HCT116 (cell line): ENCODE data around the gene DDX10. TPM values are rescaled to one million over a fixed set of nuclear protein-coding genes. Genes with fewer than 3 reads are reported as not detected.

Source experiments
- ATAC-seq: fragments of 200-7000 bp; cut with Tn5 transposase; 2 replicates; pipeline ENCODE4 v1.9.1; 2020; ENCODE audit warnings: mild to moderate bottlenecking, moderate library complexity
- BruUV-seq: library from RNA; stranded (reverse); fragments of 400-500 nt; replicated peaks from 2 replicates; lab custom pipeline; 2021; lab: Mats Ljungman, UMichigan
- CTCF ChIA-PET: fragments of 300-600 bp; sonication (Branson Sonifier 250); formaldehyde crosslinking; loops from one replicate; lab custom pipeline; 2021; ENCODE audit warnings: antibody characterized with exemption; lab: Charles Lee
- POLR2A ChIA-PET: fragments of 300-600, 350-600 bp; sonication (Branson Sonifier 250); formaldehyde crosslinking; loops from one replicate; lab custom pipeline; 2021; ENCODE audit warnings: antibody characterized with exemption; lab: Charles Lee
- RAD21 ChIA-PET, 2 experiments: fragments of 300-600 bp; sonication (Branson Sonifier 250); formaldehyde crosslinking; loops; one replicate each; lab custom pipeline; 2023; ENCODE audit warnings: low total read pairs in 2 of 2; ENCODE audit not compliant: uncharacterized antibody in 2 of 2, unreplicated experiment in 2 of 2, low non-redundant PET in 1 of 2; lab: Charles Lee
- DNase-seq: peaks from one replicate; pipeline ENCODE4 v3.0.0-alpha.2; 2010; ENCODE audit warnings: low read depth, low spot score
- H2AFZ ChIP-seq: fragments of 200-600 bp; shearing (Covaris generic), sonication (generic); 2 replicates; pipeline ENCODE4 v1.6.1; 2017; ENCODE audit warnings: low read depth, mixed run types, mixed read lengths, antibody characterized with exemption, low read length; ENCODE audit not compliant: poor library complexity, severe bottlenecking
- H3K27ac ChIP-seq: 2 replicates; pipeline ENCODE4 v1.5.1; 2012; ENCODE audit warnings: low read depth, low read length
- H3K27me3 ChIP-seq: fragments of 200-600 bp; sonication (generic); 2 replicates; pipeline ENCODE4 v1.6.1; 2016; ENCODE audit warnings: mixed run types, low read length, mixed read lengths; ENCODE audit not compliant: insufficient read depth
- H3K36me3 ChIP-seq, 2 experiments: fragments of 200-500 bp in 1 of 2; fragments of 200-600 bp in 1 of 2; sonication (Bioruptor generic) in 1 of 2; sonication (generic) in 1 of 2; 2 replicates each; pipeline versions ENCODE4 v1.5.1 to v1.6.1; 2014 to 2016; ENCODE audit warnings: low read length in 2 of 2, inconsistent platforms in 1 of 2, mixed read lengths in 1 of 2, mixed run types in 1 of 2; ENCODE audit not compliant: insufficient read depth in 2 of 2, control insufficient read depth in 1 of 2
- H3K4me1 ChIP-seq, 2 experiments: fragments of 200-600 bp in 1 of 2; sonication (generic) in 1 of 2; 2 replicates each; pipeline versions ENCODE4 v1.5.1 to v1.6.1; 2012 to 2017; ENCODE audit warnings: low read length in 2 of 2, inconsistent platforms in 1 of 2, mild to moderate bottlenecking in 1 of 2, mixed read lengths in 1 of 2, mixed run types in 1 of 2, moderate library complexity in 1 of 2; ENCODE audit not compliant: insufficient read depth in 2 of 2, control insufficient read depth in 1 of 2
- H3K4me2 ChIP-seq: fragments of 200-600 bp; sonication (generic); 2 replicates; pipeline ENCODE4 v1.6.1; 2017; ENCODE audit warnings: mixed run types, low read length, mixed read lengths
- H3K4me3 ChIP-seq, 2 experiments: fragments of 200-600 bp in 1 of 2; sonication (generic) in 1 of 2; replicated peaks in 1 of 2; 2 replicates each; pipeline ENCODE4 v1.5.1; 2011 to 2016; ENCODE audit warnings: low read length in 2 of 2, control low read depth in 1 of 2, low read depth in 1 of 2, mild to moderate bottlenecking in 1 of 2, mixed read lengths in 1 of 2, mixed run types in 1 of 2
- H3K79me2 ChIP-seq: fragments of 200-600 bp; sonication (generic); 2 replicates; pipeline ENCODE4 v1.6.1; 2017; ENCODE audit warnings: mild to moderate bottlenecking, mixed run types, low read length, moderate library complexity, mixed read lengths; ENCODE audit not compliant: insufficient read depth
- H3K9ac ChIP-seq: fragments of 200-600 bp; sonication (generic); 2 replicates; pipeline ENCODE4 v1.6.1; 2016; ENCODE audit warnings: low read length, mixed read lengths
- H3K9me2 ChIP-seq: fragments of 200-600 bp; sonication (generic), shearing (Covaris generic); 2 replicates; pipeline ENCODE4 v1.6.1; 2017; ENCODE audit warnings: mixed run types, mild to moderate bottlenecking, moderate library complexity; ENCODE audit not compliant: insufficient read depth
- H3K9me3 ChIP-seq, 2 experiments: fragments of 200-500 bp in 1 of 2; fragments of 200-600 bp in 1 of 2; sonication (Bioruptor generic) in 1 of 2; sonication (generic) in 1 of 2; 2 replicates each; pipeline ENCODE4 v1.6.1; 2014 to 2017; ENCODE audit warnings: low read length in 2 of 2, mixed read lengths in 2 of 2, inconsistent platforms in 1 of 2, low read depth in 1 of 2, mild to moderate bottlenecking in 1 of 2, mixed run types in 1 of 2, moderate library complexity in 1 of 2; ENCODE audit not compliant: control insufficient read depth in 1 of 2, insufficient read depth in 1 of 2
- H4K20me1 ChIP-seq: fragments of 200-600 bp; sonication (generic), shearing (Covaris generic); 2 replicates; pipeline ENCODE4 v1.6.1; 2017; ENCODE audit warnings: mixed run types, mild to moderate bottlenecking, moderate library complexity; ENCODE audit not compliant: insufficient read depth
- CEBPB ChIP-seq: IDR thresholded peaks from 2 replicates; pipeline ENCODE4 v1.6.1; 2012; ENCODE audit warnings: low read depth
- EGR1 ChIP-seq: IDR thresholded peaks from 2 replicates; pipeline ENCODE4 v1.6.1; 2012; ENCODE audit warnings: low read depth
- ELF1 ChIP-seq: IDR thresholded peaks from 2 replicates; pipeline ENCODE4 v1.6.1; 2012; ENCODE audit warnings: low read depth, borderline replicate concordance
- EZH2 ChIP-seq: fragments of 200-600 bp; sonication (generic); IDR thresholded peaks from 2 replicates; pipeline ENCODE4 v1.6.1; 2017; ENCODE audit warnings: antibody characterized with exemption, mixed run types
- JUND ChIP-seq: IDR thresholded peaks from 2 replicates; pipeline ENCODE4 v1.6.1; 2012
- SIN3A ChIP-seq: IDR thresholded peaks from 2 replicates; pipeline ENCODE4 v1.6.1; 2012; ENCODE audit warnings: low read depth
- YY1 ChIP-seq: IDR thresholded peaks from 2 replicates; pipeline ENCODE4 v1.6.1; 2011; ENCODE audit warnings: low read length, low read depth, moderate library complexity, mild to moderate bottlenecking; ENCODE audit not compliant: insufficient replicate concordance; ENCODE audit errors: extremely low read depth
- ZFX ChIP-seq: fragments of 450-650 bp; IDR thresholded peaks from 2 replicates; pipeline ENCODE4 v1.6.1; 2017
- intact Hi-C: fragments of 100-400 bp; cut with micrococcal nuclease; formaldehyde crosslinking; loops from 2 replicates; pipeline ENCODE4 v1.10.0; 2022
- total RNA-seq: library from RNA; stranded (reverse); gene quantifications from one replicate; pipeline ENCODE4 v1.2.1, GENCODE V29; 2021; ENCODE audit not compliant: unreplicated experiment
- TF ChIP-seq, protein P1 (sequence below): IDR thresholded peaks from 2 replicates; pipeline ENCODE4 v1.6.1; 2012; ENCODE audit warnings: low read depth

The DDX10 gene
- total RNA-seq, 1 experiment from 2014 or later, result 66.5 TPM

GRCh38 chr11:108923413-108923812 lies 258.5 kb downstream of the DDX10 start:
- H3K27me3 ChIP-seq, result no peaks in the 10 kb centered on the region

More at GRCh38 chr11:108923413-108923812, 258.5 kb downstream of the DDX10 start:
- Histone ChIP-seq H4K20me1 (no peaks in the 10 kb centered on the region), H3K9me3 (no peaks in the 10 kb centered on the region), H3K4me1 (peaks cover 0 to 6% of the 10 kb centered on the region in 2 experiments; a peak in 2 of 4 replicates), H2AFZ (no peak overlapping the region), H3K4me2 (no peak overlapping the region), H3K36me3 (no peaks in the 10 kb centered on the region), H3K79me2 (no peaks in the 10 kb centered on the region), H3K9me2 (no peaks in the 10 kb centered on the region), H3K9ac (no peak overlapping the region), H3K4me3 (no peak overlapping the region), H3K27ac (no peak overlapping the region)
- CTCF ChIA-PET, result no interaction called here
- no TSS peak for BruUV-seq
- RAD21 ChIA-PET, result no interaction called here
- ATAC-seq (no peak), DNase-seq (no peak)
- TF ChIP-seq EZH2 (no peak), SIN3A (no peak), YY1 (no peak), EGR1 (no peak), CEBPB (no peak), ELF1 (no peak), ZFX (no peak), JUND (no peak)
- TF ChIP-seq, protein P1, sequence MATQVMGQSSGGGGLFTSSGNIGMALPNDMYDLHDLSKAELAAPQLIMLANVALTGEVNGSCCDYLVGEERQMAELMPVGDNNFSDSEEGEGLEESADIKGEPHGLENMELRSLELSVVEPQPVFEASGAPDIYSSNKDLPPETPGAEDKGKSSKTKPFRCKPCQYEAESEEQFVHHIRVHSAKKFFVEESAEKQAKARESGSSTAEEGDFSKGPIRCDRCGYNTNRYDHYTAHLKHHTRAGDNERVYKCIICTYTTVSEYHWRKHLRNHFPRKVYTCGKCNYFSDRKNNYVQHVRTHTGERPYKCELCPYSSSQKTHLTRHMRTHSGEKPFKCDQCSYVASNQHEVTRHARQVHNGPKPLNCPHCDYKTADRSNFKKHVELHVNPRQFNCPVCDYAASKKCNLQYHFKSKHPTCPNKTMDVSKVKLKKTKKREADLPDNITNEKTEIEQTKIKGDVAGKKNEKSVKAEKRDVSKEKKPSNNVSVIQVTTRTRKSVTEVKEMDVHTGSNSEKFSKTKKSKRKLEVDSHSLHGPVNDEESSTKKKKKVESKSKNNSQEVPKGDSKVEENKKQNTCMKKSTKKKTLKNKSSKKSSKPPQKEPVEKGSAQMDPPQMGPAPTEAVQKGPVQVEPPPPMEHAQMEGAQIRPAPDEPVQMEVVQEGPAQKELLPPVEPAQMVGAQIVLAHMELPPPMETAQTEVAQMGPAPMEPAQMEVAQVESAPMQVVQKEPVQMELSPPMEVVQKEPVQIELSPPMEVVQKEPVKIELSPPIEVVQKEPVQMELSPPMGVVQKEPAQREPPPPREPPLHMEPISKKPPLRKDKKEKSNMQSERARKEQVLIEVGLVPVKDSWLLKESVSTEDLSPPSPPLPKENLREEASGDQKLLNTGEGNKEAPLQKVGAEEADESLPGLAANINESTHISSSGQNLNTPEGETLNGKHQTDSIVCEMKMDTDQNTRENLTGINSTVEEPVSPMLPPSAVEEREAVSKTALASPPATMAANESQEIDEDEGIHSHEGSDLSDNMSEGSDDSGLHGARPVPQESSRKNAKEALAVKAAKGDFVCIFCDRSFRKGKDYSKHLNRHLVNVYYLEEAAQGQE, result no peak
- POLR2A ChIA-PET, result interaction anchor here (1.4 kb wide), 1 partner anchor 38 kb away, joined by 3 read pairs; no protein-coding TSS in a partner anchor
- intact Hi-C loops, result no loop called here
